HepG2 (cell line): Measurements from ENCODE around the gene SUCLA2. TPM values are rescaled to one million over a fixed set of nuclear protein-coding genes. Genes with fewer than 3 reads are reported as not detected.

Source experiments
- ATAC-seq: fragments of 200-7000 bp; cut with Tn5 transposase; 3 replicates; pipeline ENCODE4 v1.9.1; 2020; ENCODE audit warnings: mild to moderate bottlenecking, moderate library complexity
- BruUV-seq: library from RNA; stranded (reverse); fragments of 400-500 nt; replicated peaks from 2 replicates; lab custom pipeline; 2021; lab: Mats Ljungman, UMichigan
- CTCF ChIA-PET: fragments of 300-600 bp; formaldehyde crosslinking; extraction: SDS; loops from one replicate; lab custom pipeline; 2021; ENCODE audit warnings: low total read pairs, inconsistent platforms, low intra/inter-chr PET ratio; lab: Yijun Ruan, JAX
- POLR2A ChIA-PET: fragments of 350-600 bp; sonication (Branson Sonifier 250); formaldehyde crosslinking; loops from one replicate; lab custom pipeline; 2020; ENCODE audit warnings: antibody characterized with exemption, inconsistent platforms; lab: Yijun Ruan, JAX
- DNase-seq: peaks from one replicate; pipeline ENCODE4 v3.0.0-alpha.2; 2015; ENCODE audit warnings: low spot score
- FAIRE-seq: peaks from 3 replicates; lab custom pipeline; 2011; peaks lifted over from hg19 to GRCh38; lab: Jason Lieb, UNC
- H2AFZ ChIP-seq: one replicate; pipeline ENCODE4 v1.6.1; 2011; ENCODE audit warnings: low read length, inconsistent platforms
- H3K27ac ChIP-seq: fragments of 300-600 bp; 3 replicates; pipeline ENCODE4 v1.8.0; 2011; ENCODE audit warnings: mixed run types, mild to moderate bottlenecking, mixed read lengths, low read length, inconsistent platforms; ENCODE audit not compliant: insufficient read depth; ENCODE audit errors: extremely low read length
- H3K27me3 ChIP-seq, 2 experiments: fragments of 200-600 bp in 1 of 2; 2 replicates in 1 of 2; 3 replicates in 1 of 2; pipeline versions ENCODE4 v1.6.0 to v1.8.0; 2011; ENCODE audit warnings: low read length in 2 of 2, mild to moderate bottlenecking in 2 of 2, moderate library complexity in 2 of 2, inconsistent platforms in 1 of 2; ENCODE audit not compliant: insufficient read depth in 2 of 2, control insufficient read depth in 1 of 2
- H3K36me3 ChIP-seq, 2 experiments: fragments of 200-600 bp in 1 of 2; replicated peaks in 1 of 2; 2 replicates in 1 of 2; 3 replicates in 1 of 2; pipeline versions ENCODE4 v1.5.1 to v1.8.0; 2011; ENCODE audit warnings: low read length in 2 of 2, inconsistent platforms in 1 of 2; ENCODE audit not compliant: insufficient read depth in 2 of 2, control insufficient read depth in 1 of 2
- H3K4me1 ChIP-seq: 2 replicates; pipeline ENCODE4 v1.5.1; 2012; ENCODE audit warnings: low read length, inconsistent platforms; ENCODE audit not compliant: insufficient read depth
- H3K4me2 ChIP-seq: 2 replicates; pipeline ENCODE4 v1.6.0; 2011; ENCODE audit warnings: low read depth, low read length, inconsistent platforms
- H3K4me3 ChIP-seq, 3 experiments: fragments of 200-600 bp in 1 of 3; sonication (generic), shearing (Covaris generic) in 1 of 3; replicated peaks in 1 of 3; 2 replicates each; pipeline ENCODE4 v1.5.1; 2011 to 2016; ENCODE audit warnings: low read length in 3 of 3, inconsistent platforms in 2 of 3, low read depth in 2 of 3, mild to moderate bottlenecking in 2 of 3, control low read depth in 1 of 3, mixed read lengths in 1 of 3; ENCODE audit not compliant: insufficient read depth in 1 of 3
- H3K79me2 ChIP-seq: one replicate; pipeline ENCODE4 v1.6.1; 2011; ENCODE audit warnings: low read length, inconsistent platforms; ENCODE audit not compliant: insufficient read depth
- H3K9ac ChIP-seq: 2 replicates; pipeline ENCODE4 v1.6.0; 2011; ENCODE audit warnings: mild to moderate bottlenecking, low read depth, low read length, inconsistent platforms; ENCODE audit not compliant: insufficient read depth
- H3K9me3 ChIP-seq: 2 replicates; pipeline ENCODE4 v1.5.1; 2012; ENCODE audit warnings: mild to moderate bottlenecking, low read length
- H4K20me1 ChIP-seq: 2 replicates; pipeline ENCODE4 v1.6.0; 2011; ENCODE audit warnings: inconsistent platforms, mild to moderate bottlenecking, low read length, moderate library complexity; ENCODE audit not compliant: insufficient read depth
- CHD2 ChIP-seq: IDR thresholded peaks from 2 replicates; pipeline ENCODE4 v1.6.1; 2011; ENCODE audit warnings: low read depth, low read length, improper control_type of control experiment
- DNMT1 ChIP-seq: sonication (generic); formaldehyde crosslinking; IDR thresholded peaks from 2 replicates; pipeline ENCODE4 v1.5.1; 2020; ENCODE audit warnings: mild to moderate bottlenecking, missing genetic modification reagents
- NCOA1 ChIP-seq: sonication (generic); formaldehyde crosslinking; IDR thresholded peaks from 2 replicates; pipeline ENCODE4 v1.9.0; 2021; ENCODE audit warnings: missing genetic modification reagents
- RARG ChIP-seq: sonication (generic); formaldehyde crosslinking; IDR thresholded peaks from 2 replicates; pipeline ENCODE4 v1.4.0; 2020; ENCODE audit warnings: low read depth, mild to moderate bottlenecking, missing genetic modification reagents
- ZFAT ChIP-seq: sonication (generic); formaldehyde crosslinking; conservative IDR thresholded peaks from 2 replicates; pipeline ENCODE4 v1.8.1; 2023; ENCODE audit warnings: missing genetic modification reagents, inconsistent platforms
- ZNF546 ChIP-seq: sonication (generic); formaldehyde crosslinking; conservative IDR thresholded peaks from 2 replicates; pipeline ENCODE4 v1.8.1; 2023; ENCODE audit warnings: mild to moderate bottlenecking, missing genetic modification reagents
- ZNF672 ChIP-seq: sonication (generic); formaldehyde crosslinking; IDR thresholded peaks from 2 replicates; pipeline ENCODE4 v1.8.1; 2022; ENCODE audit warnings: missing genetic modification reagents
- WGBS: methylation state at CpG from one replicate; pipeline ENCODE4 v1.1.6; 2017; ENCODE audit warnings: low lambda C conversion rate; 5-methylcytosine and 5-hydroxymethylcytosine counted together
- in situ Hi-C: cut with HindIII; loops from 2 replicates; pipeline ENCODE4 v1.10.0; 2017; ENCODE audit warnings: low pct_unique_long_range_greater_than_20kb; ENCODE audit not compliant: extremely low pct_ligation_motif_present
- intact Hi-C: fragments of 100-400 bp; cut with micrococcal nuclease; formaldehyde crosslinking; loops from one replicate; pipeline ENCODE4 v1.10.0; 2022; ENCODE audit not compliant: unreplicated experiment
- polyA plus RNA-seq, 8 experiments: library from polyadenylated mRNA; depleted of rRNA in 3 of 8; stranded (reverse) in 7 of 8; unstranded in 1 of 8; fragments of >200 nt; fragmentation: Illumina TruSeq in 4 of 8; extraction: Trizol in 4 of 8; gene quantifications; 2 replicates each; pipeline versions ENCODE4 v1.2.1 to v1.2.3, GENCODE V29; 2011 to 2016; ENCODE audit warnings: low read depth in 4 of 8, missing spikeins in 1 of 8, mixed read lengths in 1 of 8; ENCODE audit not compliant: insufficient read depth in 1 of 8
- total RNA-seq, 5 experiments: library from RNA; depleted of rRNA; stranded (reverse); fragments of >200 nt; fragmentation: Illumina TruSeq; extraction: Trizol; gene quantifications; 2 replicates each; pipeline ENCODE4 v1.2.3, GENCODE V29; 2016; ENCODE audit warnings: low read depth in 1 of 5
- TF ChIP-seq, protein P1 (sequence below): IDR thresholded peaks from 2 replicates; pipeline ENCODE4 v1.6.1; 2016; ENCODE audit warnings: missing genetic modification reagents, missing compliant biosample characterization
- TF ChIP-seq, protein P2 (sequence below): sonication (generic); formaldehyde crosslinking; IDR thresholded peaks from 2 replicates; pipeline ENCODE4 v1.4.0; 2020; ENCODE audit warnings: low read depth, mild to moderate bottlenecking, missing genetic modification reagents

Gene SUCLA2
- total and polyA plus RNA-seq, 2 of the 13 experiments (the other 11 are each of a cell fraction or from before 2014, with no cell fraction given): 28.4 to 77.1 TPM

DNA sequence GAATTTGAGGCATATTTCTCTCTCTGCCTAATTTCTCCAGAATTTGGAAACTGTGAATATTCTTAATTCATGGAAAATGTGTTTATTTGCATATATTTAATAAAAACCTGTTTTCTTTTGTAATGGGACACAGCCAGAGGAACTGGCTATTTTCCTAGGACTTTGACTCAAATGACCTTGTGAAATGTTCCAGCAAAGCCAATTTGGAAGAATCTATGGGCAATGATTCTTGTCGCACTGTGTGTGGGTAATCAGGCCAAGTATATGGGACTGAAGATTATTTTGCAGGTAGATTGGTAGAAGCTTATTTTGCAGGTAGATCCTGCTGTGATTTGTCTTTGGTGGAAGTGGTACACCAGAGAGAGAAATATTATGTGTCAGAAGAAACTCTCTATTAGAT, 38.8 kb downstream of the SUCLA2 start:
- FAIRE-seq (no peak), DNase-seq (no peak), ATAC-seq (no peak)
- 82% methylated on average over 1 of the region's 1 CpG for WGBS
- peaks cover 44% of the 10 kb centered on the region for H3K9me3 ChIP-seq
- in situ Hi-C loops: no loop called here
- POLR2A ChIA-PET: no interaction called here
- H3K4me1 ChIP-seq: no peaks in the 10 kb centered on the region
- TF ChIP-seq, protein P1, sequence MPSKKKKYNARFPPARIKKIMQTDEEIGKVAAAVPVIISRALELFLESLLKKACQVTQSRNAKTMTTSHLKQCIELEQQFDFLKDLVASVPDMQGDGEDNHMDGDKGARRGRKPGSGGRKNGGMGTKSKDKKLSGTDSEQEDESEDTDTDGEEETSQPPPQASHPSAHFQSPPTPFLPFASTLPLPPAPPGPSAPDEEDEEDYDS (CRISPR knock-in tag): no peak
- TF ChIP-seq CHD2 (no peak), ZNF546 (CRISPR knock-in tag) (no peak), DNMT1 (CRISPR knock-in tag) (no peak), NCOA1 (CRISPR knock-in tag) (no peak), ZNF672 (CRISPR knock-in tag) (no peak), ZFAT (CRISPR knock-in tag) (no peak), RARG (CRISPR knock-in tag) (no peak)
- TF ChIP-seq, protein P2, sequence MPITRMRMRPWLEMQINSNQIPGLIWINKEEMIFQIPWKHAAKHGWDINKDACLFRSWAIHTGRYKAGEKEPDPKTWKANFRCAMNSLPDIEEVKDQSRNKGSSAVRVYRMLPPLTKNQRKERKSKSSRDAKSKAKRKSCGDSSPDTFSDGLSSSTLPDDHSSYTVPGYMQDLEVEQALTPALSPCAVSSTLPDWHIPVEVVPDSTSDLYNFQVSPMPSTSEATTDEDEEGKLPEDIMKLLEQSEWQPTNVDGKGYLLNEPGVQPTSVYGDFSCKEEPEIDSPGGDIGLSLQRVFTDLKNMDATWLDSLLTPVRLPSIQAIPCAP (CRISPR knock-in tag): no peak
- H4K20me1 ChIP-seq: no peaks in the 10 kb centered on the region
- no TSS peak for BruUV-seq
- no peaks in the 10 kb centered on the region for H3K27me3 ChIP-seq
- no peak overlapping the region for H3K4me2 ChIP-seq
- CTCF ChIA-PET: no interaction called here
- H3K79me2 ChIP-seq: no peaks in the 10 kb centered on the region
- no peak overlapping the region for H3K9ac ChIP-seq
- intact Hi-C loops: no loop called here
- H3K4me3 ChIP-seq: no peak overlapping the region
- H3K27ac ChIP-seq: no peak overlapping the region
- H2AFZ ChIP-seq: no peak overlapping the region
- H3K36me3 ChIP-seq: peaks cover 5 to 51% of the 10 kb centered on the region in 2 experiments; a peak in 4 of 5 replicates
